HG02623 (cell line): ENCODE data around the gene LY6G6C.

ENCODE experiments used
- ATAC-seq: cut with Tn5 transposase; IDR thresholded peaks from one replicate; pipeline ENCODE4 v1.9.1; 2021; ENCODE audit warnings: moderate library complexity; ENCODE audit not compliant: unreplicated experiment

The LY6G6C gene

DNA sequence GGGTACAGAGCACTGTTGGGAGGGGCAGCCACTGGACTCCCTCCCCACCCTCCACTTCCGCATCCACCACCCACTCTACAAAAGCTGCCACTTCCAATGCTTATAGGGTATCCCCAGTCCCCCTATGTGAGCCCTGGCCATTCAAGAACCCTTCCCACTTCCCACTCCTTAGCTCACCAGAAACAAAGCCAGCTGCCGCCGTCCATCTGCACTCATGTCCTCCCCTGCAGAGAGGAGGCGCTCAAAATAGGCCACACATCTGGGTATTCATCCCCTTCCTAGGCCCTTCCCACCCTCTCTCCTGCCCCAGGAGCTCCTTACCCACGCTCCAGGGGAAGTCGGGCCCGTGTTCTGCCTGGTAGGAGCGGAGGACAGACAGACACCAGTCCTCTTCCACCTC, 34.2 kb downstream of the LY6G6C start:
- no peak for ATAC-seq

DNA sequence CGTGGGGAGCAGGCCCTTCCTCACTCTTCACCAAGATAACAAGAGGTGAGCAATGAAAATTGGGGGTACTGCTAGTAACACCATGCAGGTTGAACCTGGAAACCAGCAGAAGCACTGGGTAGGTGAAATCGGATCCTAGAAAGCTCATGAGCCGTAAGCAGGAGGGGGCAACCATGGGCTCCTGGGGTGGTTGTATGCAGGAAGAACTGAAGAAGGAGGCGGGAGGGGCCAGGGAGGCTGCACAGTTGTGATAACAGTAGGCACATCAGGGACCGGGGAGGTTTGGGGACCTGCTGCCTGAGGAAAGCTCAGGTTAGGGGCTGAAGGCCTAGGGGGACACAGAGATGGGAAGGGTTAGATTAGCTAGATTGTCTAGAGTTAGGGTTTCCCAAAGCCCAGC, 35.1 kb downstream of the LY6G6C start:
- no peak for ATAC-seq

DNA sequence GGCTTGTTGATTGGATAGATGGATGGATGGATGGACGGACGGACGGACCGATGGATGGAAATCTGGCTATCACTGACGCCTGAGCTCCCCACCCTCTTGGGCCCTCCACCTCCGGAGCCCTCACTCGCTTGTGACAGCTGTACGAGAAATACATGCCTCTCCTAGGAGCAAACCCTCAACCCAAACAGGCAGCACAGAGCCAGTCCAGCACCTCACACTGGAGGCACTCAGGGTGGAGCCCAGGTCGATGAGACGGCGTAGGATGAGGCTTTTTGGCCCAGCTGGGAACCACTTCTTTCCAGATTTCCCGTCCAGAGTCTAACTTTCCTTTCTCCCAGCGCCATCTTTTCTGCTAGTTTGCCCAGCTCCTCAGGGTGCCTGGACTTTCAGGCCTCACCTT, 38.0 kb downstream of the LY6G6C start:
- no peak for ATAC-seq

DNA sequence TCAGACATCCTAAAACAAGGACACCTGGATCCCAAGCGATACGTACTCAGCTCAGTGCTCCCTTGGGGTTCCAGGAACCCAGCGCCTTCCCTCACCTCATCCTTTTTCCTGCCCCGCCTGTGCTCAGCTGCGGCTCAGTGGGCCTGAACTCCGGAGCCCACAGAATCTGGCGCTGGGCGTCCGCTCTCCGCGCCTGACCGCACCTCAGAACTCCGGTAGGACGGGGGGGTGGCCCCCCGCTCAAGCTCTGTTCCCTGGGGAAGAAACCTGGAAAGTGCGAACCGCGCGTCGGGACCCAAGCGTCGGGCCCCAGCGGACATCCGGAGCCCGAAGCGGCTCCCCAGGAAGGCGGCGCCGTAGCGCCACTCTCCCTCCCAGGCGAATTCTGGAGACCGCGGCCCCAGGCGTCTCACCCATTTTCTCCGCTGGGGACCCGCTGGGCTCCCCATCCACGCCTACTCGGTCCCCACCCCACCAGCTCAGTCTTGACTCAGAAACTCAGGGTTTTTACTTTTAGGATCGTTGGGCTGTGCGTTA, 40.3 kb downstream of the LY6G6C start:
- ATAC-seq: no peak

DNA sequence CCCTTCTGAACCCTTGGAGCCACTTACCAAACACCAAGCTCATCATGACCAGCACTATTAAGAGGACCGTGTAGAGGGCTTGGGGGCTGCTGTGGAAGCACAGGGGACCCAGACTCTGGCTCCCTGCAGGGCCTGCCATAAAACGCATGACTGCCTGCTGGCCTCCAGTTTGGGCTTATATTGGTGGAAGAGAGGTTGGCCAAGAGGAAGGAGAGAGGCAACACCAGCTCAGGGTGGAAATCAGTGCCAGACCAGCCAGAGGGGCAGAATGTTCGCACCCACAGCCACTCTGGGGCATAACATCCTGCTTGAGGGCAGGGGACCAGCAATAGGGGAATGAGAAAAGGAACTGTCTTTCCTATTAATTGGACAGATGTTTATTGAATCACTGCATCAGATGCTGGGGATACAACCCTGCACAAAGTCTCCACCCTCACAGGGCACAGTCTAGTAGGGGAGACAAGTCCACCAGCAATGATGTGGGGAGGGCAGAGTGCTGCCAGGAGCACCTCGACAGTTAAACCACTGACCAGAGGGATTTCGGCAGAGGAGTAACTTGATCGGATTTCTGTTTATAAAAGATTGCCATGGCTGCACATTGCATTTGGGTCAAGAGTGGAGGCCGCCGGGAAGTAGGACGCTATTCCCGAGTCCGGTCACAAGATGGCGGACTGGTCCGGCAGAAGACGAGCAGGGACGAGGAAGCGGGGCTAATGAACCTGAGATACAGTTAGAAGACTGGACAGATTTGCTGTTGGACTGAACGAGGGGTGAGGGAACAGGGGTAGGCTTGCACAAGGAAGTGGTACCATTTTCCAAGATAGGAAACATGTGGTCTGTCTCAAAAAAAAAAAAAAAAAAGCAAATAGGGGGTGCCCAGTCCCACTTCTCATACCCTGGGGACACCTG, 41.1 kb downstream of the LY6G6C start, which contains the start of gene LY6G5C:
Gene LY6G5C (minus strand): TSS at position 842 of the 909 bp plus-strand sequence. CDS start 694 bp downstream, at position 148.
- ATAC-seq: no peak

DNA sequence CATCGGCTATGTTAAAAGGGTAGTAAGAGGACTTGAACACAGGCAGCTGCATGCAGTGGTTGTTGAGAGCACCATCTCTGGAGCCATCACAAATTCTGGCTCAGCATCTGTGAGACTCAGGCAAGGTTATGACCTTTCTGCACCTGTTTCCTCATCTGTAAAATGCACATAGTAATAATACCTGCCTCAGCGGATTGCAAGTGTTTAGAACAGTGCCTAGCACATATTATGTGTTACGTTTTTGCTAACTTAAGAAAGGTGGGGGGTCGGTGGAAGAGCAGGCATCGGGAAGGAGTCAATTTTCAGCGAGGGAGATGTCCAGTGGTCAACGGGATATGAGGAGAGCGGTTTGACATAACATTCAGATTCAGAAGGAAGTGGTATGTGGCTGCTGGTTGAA, 43.6 kb downstream of the LY6G6C start:
- ATAC-seq: no peak

DNA sequence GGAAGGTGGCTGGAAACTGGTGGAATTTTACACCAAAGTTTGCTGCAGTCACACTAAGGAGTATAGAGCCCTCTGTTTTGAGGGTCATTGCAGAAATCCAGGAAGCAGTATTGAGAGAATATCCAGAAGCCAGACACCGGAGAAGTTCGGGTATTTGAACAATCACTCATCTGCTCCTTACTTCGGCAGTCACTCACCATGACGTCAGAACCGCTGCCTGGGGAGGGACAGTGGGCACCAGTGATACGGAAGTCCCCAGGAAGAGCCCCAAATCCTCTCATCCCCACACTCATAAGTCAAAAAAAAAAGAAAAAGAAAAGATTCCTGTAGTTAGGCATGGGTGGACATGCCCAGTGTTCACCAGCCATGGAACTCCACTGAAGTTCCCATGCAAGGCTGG, 44.6 kb downstream of the LY6G6C start:
- no peak for ATAC-seq

DNA sequence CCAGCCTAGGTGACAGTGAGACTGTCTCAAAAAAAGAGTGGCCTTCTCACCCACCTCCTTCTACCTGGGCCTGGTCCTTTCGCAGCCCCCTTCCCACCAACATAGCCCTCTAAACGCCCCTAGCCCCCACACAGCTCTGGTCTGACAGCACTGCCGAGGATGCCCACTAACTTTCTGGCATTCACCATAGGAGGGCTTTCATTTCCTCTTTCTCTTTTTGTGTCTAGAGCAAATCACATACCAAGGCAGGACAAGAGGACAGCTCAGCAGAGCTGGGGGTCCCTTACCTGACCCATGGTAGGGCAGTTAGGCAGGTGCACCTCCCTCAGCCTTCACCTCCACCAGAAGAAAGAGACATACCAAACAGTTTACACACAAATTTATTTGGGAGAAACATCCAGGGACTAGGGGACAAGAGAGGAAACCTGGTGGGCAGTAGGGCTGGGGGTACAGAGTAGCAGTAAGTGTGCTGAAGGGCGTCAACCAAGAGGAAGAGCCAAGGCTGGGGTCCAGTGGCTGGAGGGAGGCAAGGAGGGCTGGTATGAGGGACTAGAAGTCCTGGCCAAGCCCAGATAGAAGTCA, 45.1 kb downstream of the LY6G6C start:
- ATAC-seq: no peak

DNA sequence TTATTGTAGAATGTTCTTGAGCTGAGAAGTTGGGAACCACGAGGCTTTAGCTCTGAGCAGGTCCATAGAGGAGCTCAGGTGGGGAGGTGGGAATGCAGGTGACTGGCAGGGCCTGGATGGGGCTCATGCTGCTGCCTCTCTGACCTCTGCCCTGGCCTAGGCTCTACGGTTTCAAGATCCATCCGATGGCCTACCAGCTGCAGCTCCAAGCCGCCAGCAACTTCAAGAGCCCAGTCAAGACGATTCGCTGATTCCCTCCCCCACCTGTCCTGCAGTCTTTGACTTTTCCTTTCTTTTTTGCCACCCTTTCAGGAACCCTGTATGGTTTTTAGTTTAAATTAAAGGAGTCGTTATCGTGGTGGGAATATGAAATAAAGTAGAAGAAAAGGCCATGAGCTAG, 51.9 kb downstream of the LY6G6C start, which contains the start of gene LY6G5B:
Gene LY6G5B (plus strand): TSS at position 301 of the 400 bp plus-strand sequence. CDS start 975 bp downstream, outside the sequence.
- ATAC-seq: no peak
